ENCODE measurements around the gene TRPV4.
"Not testable (repeated sequence)": the region's sequence is repeated elsewhere in the genome, so short reads cannot be mapped to it uniquely, and the experiment has no call there.

Gene TRPV4

GRCh38 chr12:109868182-109869051, 35.2 kb upstream of the TRPV4 start:
- no peak for DNase-seq
- Mint-ChIP-seq H3K9me3 (no peaks in the 10 kb centered on the region), H3K27me3 (no peaks in the 10 kb centered on the region), H3K4me1 (peaks cover 28% of the 10 kb centered on the region), H3K27ac (no peak overlapping the region), H3K4me3 (no peak overlapping the region)
- peak; percentile 43 for ATAC-seq

- Mint-ChIP-seq H3K4me3 (no peak overlapping the region), H3K27ac (peak overlapping the region; percentile 61 to 93), H3K9me3 (no peaks in the 10 kb centered on the region), H3K4me1 (peaks cover 16% of the 10 kb centered on the region), H3K27me3 (no peaks in the 10 kb centered on the region)
- no peak for ATAC-seq
- DNase-seq: no peak
Observed at GRCh38 chr12:109864916-109865315, 31.7 kb upstream of the TRPV4 start.

GRCh38 chr12:109863847-109864712, 30.9 kb upstream of the TRPV4 start:
- no peak for DNase-seq
- H3K27me3 Mint-ChIP-seq: no peaks in the 10 kb centered on the region
- peaks cover 16% of the 10 kb centered on the region for H3K4me1 Mint-ChIP-seq
- no peak overlapping the region for H3K4me3 Mint-ChIP-seq
- no peaks in the 10 kb centered on the region for H3K9me3 Mint-ChIP-seq
- ATAC-seq: peak; percentile 37
- peak overlapping the region in 1 of 2 donors; percentile 13 for H3K27ac Mint-ChIP-seq

DNA sequence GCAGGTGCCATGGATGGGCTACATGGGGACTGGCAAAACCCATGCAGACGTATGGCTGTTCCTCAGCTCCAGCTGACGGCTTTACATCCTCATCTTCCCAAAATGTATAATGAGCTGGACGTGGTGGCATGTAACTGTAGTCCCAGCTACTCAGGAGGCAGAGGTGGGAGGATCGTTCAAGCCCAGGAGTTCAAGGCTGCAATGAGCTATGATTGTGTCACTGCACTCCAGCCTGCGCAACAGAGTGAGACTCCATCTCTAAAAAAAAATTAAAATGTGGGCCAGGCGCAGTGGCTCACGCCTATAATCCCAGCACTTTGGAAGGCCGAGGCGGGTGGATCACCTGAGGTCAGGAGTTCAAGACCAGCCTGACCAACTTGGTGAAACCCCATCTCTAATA, 29.3 kb upstream of the TRPV4 start:
- not testable (repeated sequence) for DNase-seq, ATAC-seq, H3K4me3 Mint-ChIP-seq, H3K9me3 Mint-ChIP-seq, H3K27ac Mint-ChIP-seq, H3K27me3 Mint-ChIP-seq
- peaks cover 24% of the 10 kb centered on the region for H3K4me1 Mint-ChIP-seq

DNA sequence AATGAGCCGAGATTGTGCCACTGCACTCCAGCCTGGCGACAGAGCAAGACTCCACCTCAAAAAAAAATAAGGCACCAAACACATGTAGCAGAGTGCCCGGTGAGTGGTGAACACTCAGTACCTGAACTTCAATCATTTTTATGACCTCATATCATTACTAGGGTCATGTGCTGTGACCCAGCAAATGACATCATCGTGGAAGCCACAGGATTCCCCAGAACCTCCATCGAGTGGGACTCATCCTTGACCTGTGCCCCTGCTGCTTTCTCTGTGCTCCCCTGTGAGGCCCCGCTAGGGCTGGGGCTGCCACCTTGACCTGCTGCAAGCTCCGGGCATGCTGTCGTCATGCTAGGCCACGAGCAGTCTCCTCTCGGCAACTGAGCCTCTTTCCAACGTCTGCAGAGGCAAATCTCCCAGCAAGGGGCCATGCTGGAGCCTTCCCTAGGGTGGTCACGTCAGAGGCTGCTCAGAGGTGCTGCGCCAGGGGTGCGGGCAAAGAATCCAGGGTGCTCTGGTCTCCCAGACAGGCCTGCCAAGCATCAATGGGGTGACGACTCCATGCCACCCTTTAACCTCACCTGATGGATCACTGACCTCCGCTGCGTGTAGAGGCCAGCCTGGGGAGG, 28.6 kb upstream of the TRPV4 start:
- Mint-ChIP-seq H3K27me3 (no peaks in the 10 kb centered on the region), H3K4me1 (peaks cover 24% of the 10 kb centered on the region), H3K27ac (no peak overlapping the region), H3K4me3 (no peak overlapping the region), H3K9me3 (no peaks in the 10 kb centered on the region)
- ATAC-seq (no peak), DNase-seq (no peak)

DNA sequence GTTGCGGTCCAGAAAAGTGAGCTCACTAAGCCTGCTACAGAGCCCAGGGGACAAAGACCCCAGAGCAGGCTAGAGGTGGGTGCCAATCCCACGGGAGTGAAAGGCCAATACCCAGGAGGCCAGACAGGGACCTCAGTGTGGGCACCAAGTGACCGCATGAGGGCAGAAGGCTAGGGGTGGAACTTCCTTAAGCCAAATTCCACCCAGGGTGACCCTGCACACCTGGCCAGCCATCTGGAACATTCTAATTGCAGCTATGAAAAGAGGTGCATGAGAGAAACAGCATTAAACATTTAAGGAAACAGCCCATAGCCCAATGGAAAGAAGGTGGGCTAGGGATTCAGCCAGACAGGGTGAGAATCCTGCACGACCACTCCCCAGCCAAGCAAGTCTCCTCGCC, 27.8 kb upstream of the TRPV4 start:
- Mint-ChIP-seq H3K27ac (no peak overlapping the region), H3K4me1 (peaks cover 24% of the 10 kb centered on the region), H3K4me3 (no peak overlapping the region), H3K27me3 (no peaks in the 10 kb centered on the region), H3K9me3 (no peaks in the 10 kb centered on the region)
- DNase-seq (no peak), ATAC-seq (no peak)

- no peaks in the 10 kb centered on the region for H3K9me3 Mint-ChIP-seq
- no peak overlapping the region for H3K4me3 Mint-ChIP-seq
- H3K4me1 Mint-ChIP-seq: peaks cover 9% of the 10 kb centered on the region
- H3K27me3 Mint-ChIP-seq: no peaks in the 10 kb centered on the region
- no peak overlapping the region for H3K27ac Mint-ChIP-seq
- DNase-seq (no peak), ATAC-seq (peak; percentile 49)
Observed at GRCh38 chr12:109858764-109859163, 25.6 kb upstream of the TRPV4 start.

DNA sequence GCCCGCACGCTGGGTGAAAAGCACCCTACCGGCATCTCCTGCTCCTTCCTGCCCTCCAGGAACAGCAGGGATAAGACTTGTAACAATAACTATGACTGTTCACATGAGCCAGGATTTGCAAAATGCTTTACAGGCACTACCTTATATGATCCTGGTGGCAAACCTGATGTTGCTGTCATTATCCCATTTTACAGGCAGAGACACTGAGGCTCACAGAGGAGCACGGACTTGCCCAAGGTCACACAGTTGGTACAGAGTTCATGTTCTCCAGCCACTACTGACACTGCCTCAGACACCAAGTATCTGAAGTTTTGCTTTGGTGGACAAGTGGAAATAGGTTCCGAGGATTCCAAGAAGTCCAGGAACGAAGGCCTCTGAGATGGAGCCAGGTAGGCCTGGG, 24.5 kb upstream of the TRPV4 start:
- Mint-ChIP-seq H3K9me3 (no peaks in the 10 kb centered on the region), H3K27me3 (no peaks in the 10 kb centered on the region), H3K4me3 (no peak overlapping the region), H3K4me1 (peaks cover 7% of the 10 kb centered on the region), H3K27ac (peak overlapping the region in 1 of 2 donors; percentile 82)
- DNase-seq: no peak
- ATAC-seq: no peak

DNA sequence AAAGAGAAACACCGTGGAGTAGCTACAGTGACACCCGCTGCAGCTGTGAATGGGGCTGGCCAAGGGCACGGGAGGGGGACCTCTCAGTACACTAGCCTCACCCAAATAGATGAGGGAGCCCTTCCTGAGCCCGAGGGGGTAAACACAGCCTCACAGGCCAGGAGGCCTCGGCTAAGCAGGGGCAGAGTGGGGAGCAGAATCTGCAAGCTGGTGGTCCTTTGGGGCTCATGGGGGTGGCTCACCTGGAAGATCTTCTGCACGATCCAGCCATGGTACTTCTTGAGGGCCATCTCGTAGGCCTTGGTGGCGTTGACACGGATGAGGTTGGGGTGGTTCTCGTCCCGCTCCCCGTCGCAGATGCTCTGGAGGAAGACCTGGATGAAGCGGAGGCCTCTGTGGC, 22.2 kb upstream of the TRPV4 start:
- no peaks in the 10 kb centered on the region for H3K27me3 Mint-ChIP-seq
- DNase-seq: no peak
- no peak for ATAC-seq
- peaks cover 7% of the 10 kb centered on the region for H3K4me1 Mint-ChIP-seq
- no peak overlapping the region for H3K4me3 Mint-ChIP-seq
- H3K27ac Mint-ChIP-seq: no peak overlapping the region
- no peaks in the 10 kb centered on the region for H3K9me3 Mint-ChIP-seq

DNA sequence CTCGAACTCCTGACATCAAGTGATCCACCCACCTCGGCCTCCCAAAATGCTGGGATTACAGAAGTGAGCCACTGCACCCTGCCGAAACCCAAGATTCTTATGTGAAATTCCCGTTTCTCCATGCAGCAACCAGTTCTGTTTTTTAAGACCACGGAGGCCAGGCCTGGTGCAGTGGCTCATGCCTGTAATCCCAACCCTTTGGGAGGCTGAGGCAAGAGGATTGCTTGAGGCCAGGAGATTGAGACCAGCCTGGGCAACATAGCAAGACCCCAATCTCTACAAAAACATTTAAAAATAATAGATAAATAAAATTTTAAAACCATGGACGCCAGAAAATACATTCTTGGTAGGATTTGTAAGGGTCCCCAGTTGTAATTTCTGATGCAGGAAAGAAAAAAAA, 17.3 kb upstream of the TRPV4 start:
- not testable (repeated sequence) for DNase-seq, H3K9me3 Mint-ChIP-seq, H3K4me3 Mint-ChIP-seq, H3K27me3 Mint-ChIP-seq, ATAC-seq, H3K4me1 Mint-ChIP-seq, H3K27ac Mint-ChIP-seq

- no peak for DNase-seq
- H3K4me3 Mint-ChIP-seq: no peak overlapping the region
- H3K4me1 Mint-ChIP-seq: peaks cover 12% of the 10 kb centered on the region
- no peaks in the 10 kb centered on the region for H3K27me3 Mint-ChIP-seq
- ATAC-seq: no peak
- H3K9me3 Mint-ChIP-seq: no peaks in the 10 kb centered on the region
- no peak overlapping the region for H3K27ac Mint-ChIP-seq
Observed at GRCh38 chr12:109847142-109847735, 14.0 kb upstream of the TRPV4 start.

DNA sequence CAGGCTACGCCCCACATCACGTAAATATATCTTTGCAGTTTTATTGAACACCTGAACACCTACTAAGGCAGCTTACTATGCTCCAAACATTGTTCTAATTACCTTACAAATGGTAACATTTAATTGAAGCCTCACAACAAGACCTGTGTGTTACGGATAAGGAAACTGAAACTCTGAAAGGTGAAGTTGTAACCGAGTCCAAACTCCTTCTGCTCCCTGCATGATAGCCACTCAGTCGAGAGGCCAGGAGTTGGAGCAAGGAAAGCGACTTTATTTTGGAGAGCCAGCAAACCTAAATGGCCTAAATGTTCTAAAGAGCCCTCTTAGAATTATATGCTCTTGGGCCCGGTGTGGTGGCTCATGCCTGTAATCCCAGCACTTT, 12.6 kb upstream of the TRPV4 start:
- DNase-seq: no peak
- Mint-ChIP-seq H3K27me3 (no peaks in the 10 kb centered on the region), H3K9me3 (no peaks in the 10 kb centered on the region), H3K4me1 (peaks cover 12% of the 10 kb centered on the region), H3K27ac (peak overlapping the region in 1 of 2 donors; percentile 33), H3K4me3 (peak overlapping the region in 1 of 2 donors; percentile 37)
- ATAC-seq: no peak

DNA sequence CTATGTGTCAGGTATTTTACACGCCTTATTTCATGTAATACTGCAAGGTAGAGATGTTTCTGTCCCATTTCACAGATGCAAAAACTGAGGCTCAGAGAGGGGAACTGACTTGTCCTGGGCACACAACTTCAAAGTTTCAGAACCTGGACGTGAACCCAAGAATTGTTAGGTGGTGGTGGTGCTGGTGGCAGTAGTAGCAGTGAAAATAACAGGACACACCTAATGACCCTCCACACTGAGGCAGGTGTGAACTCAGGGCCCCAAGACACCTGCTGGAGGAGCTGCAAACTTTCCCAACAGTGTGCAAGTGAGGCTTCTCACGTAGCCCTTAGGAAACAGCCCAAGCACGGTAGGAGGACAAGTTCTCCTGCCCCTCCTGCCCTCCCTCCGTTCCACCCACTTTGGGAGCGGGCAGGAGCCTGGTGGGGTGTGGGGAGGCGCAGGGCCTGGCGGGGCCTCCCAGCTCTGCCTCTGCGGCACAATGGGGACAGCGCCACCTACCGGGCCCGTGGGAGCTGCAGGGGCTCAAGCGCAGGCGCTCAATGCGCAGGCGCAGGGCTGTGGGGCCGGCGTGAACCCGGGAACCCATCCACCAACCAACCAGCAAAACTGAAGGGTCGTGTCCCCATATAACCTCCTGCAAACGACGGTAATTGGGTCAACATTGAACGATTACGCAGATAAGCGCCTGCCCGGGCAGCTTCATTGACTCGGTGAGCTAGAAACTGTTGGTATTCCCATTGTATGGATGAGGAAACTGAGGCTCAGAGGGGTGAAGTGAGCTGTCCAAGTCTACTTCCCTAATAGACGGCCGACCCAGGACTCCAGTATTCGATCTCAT, 12.0 kb upstream of the TRPV4 start:
- Mint-ChIP-seq H3K27ac (peak overlapping the region in 1 of 2 donors; percentile 33), H3K4me3 (peak overlapping the region; percentile 37 to 60), H3K9me3 (no peaks in the 10 kb centered on the region), H3K27me3 (no peaks in the 10 kb centered on the region), H3K4me1 (peaks cover 12% of the 10 kb centered on the region)
- peak; percentile 96 for ATAC-seq
- DNase-seq: peak; percentile 89 to 93

GRCh38 chr12:109844091-109844490, 10.9 kb upstream of the TRPV4 start:
- H3K4me3 Mint-ChIP-seq: no peak overlapping the region
- H3K4me1 Mint-ChIP-seq: peaks cover 12% of the 10 kb centered on the region
- DNase-seq: no peak
- no peak overlapping the region for H3K27ac Mint-ChIP-seq
- no peaks in the 10 kb centered on the region for H3K27me3 Mint-ChIP-seq
- no peak for ATAC-seq
- no peaks in the 10 kb centered on the region for H3K9me3 Mint-ChIP-seq

DNA sequence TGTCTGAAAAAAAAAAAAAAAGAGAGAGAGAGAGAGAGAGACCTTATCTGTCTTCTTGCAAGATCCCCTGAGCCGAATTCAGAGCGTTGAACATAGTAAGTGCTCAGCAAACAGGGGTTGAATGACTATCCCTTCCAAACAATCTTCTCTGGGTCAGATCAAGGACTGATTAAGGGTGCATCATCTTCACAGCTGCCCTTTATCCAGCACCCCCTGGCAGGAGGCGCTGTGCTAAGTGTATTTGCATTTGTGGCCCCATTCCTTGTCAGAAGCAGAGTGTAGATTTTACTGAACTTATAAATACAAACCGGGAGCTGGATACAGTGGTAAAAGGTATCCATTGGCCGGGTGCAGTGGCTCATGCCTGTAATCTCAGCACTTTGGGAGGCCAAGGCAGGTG, 8.8 kb upstream of the TRPV4 start:
- Mint-ChIP-seq H3K27ac (no peak overlapping the region), H3K9me3 (no peaks in the 10 kb centered on the region), H3K4me1 (peaks cover 12% of the 10 kb centered on the region), H3K4me3 (no peak overlapping the region), H3K27me3 (no peaks in the 10 kb centered on the region)
- ATAC-seq: no peak
- no peak for DNase-seq

Measured in stimulated activated naive CD8-positive, alpha-beta T cell treated with anti-CD3 and anti-CD28 coated beads, Interleukin-15, amount 100 ng/mL, for 72 hours (primary cell).